Upper lobe of left lung (tissue), 4 donors: ENCODE results near the gene CPZ.

ENCODE experiments used
- POLR2A ChIP-seq, 4 donors: fragments of 450-650 bp; IDR thresholded peaks; one replicate each; pipeline ENCODE4 v1.5.1; 2016 to 2017; ENCODE audit warnings: antibody characterized with exemption in 4 of 4, mild to moderate bottlenecking in 2 of 4
- TF ChIP-seq, protein P1 (sequence below), 6 experiments: fragments of 450-650 bp in 4 of 6; fragments of 200-600 bp in 2 of 6; sonication (generic) in 2 of 6; IDR thresholded peaks; one replicate each; pipeline ENCODE4 v1.5.1; 2016 to 2019; ENCODE audit warnings: antibody characterized with exemption in 6 of 6

DNA sequence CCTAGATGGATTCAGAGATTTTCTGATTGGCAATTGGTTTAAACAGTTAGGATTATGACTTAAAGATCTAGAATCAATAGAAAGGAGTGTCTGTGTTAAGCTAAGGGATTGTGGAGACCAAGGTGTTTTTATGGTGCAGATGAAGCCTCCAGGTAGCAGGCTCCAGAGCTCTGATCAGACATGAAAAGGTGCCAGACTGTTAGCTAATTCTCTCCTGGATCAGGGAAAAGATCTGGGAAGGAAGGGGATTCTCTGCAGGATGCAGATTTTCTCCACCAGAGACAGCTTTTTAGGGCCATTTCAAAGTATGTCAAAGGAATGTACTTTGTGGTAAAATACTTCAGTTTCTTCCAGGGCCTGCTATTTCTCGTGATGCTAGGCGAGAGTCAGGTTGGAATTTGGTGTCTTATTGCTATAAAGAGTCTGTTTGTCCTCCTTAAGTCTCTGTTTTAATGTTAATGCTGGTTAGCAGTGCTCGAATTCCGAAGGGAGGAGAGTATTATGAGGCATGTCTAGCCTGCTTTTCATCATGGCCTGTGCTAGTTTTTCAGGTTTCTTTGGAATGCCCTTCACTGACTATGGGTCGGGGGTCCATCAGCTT, 24.4 kb upstream of the CPZ start:
- TF ChIP-seq, protein P1, sequence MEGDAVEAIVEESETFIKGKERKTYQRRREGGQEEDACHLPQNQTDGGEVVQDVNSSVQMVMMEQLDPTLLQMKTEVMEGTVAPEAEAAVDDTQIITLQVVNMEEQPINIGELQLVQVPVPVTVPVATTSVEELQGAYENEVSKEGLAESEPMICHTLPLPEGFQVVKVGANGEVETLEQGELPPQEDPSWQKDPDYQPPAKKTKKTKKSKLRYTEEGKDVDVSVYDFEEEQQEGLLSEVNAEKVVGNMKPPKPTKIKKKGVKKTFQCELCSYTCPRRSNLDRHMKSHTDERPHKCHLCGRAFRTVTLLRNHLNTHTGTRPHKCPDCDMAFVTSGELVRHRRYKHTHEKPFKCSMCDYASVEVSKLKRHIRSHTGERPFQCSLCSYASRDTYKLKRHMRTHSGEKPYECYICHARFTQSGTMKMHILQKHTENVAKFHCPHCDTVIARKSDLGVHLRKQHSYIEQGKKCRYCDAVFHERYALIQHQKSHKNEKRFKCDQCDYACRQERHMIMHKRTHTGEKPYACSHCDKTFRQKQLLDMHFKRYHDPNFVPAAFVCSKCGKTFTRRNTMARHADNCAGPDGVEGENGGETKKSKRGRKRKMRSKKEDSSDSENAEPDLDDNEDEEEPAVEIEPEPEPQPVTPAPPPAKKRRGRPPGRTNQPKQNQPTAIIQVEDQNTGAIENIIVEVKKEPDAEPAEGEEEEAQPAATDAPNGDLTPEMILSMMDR (IDR thresholded peaks at IDR 0.05), result no peak
- TF ChIP-seq POLR2A (IDR thresholded peaks at IDR 0.05), result no peak
